HEK293 (cell line): ENCODE results near the gene DYNLRB1.

ENCODE experiments used
- CTCF ChIA-PET: fragments of 350-600 bp; formaldehyde crosslinking; extraction: SDS; loops from one replicate; lab custom pipeline; 2021; ENCODE audit warnings: antibody characterized with exemption; lab: Yijun Ruan, JAX
- POLR2A ChIA-PET: fragments of 300-600 bp; formaldehyde crosslinking; extraction: SDS; loops from one replicate; lab custom pipeline; 2020; ENCODE audit warnings: antibody characterized with exemption, inconsistent platforms; lab: Yijun Ruan, JAX
- H3K27ac ChIP-seq: fragments of 200-500 bp; sonication (Bioruptor generic); 2 replicates; pipeline ENCODE4 v1.5.1; 2014; ENCODE audit warnings: low read depth, low read length, control low read depth, inconsistent platforms; ENCODE audit errors: extremely low read depth
- H3K36me3 ChIP-seq, 2 experiments: fragments of 200-500 bp in 1 of 2; sonication (Bioruptor generic) in 1 of 2; 1 replicate in 1 of 2; 2 replicates in 1 of 2; pipeline ENCODE4 v1.5.1; 2014 to 2017; ENCODE audit warnings: inconsistent platforms in 2 of 2, low read length in 2 of 2; ENCODE audit not compliant: control insufficient read depth in 2 of 2, insufficient read depth in 1 of 2
- H3K4me1 ChIP-seq: fragments of 200-500 bp; sonication (Bioruptor generic); 2 replicates; pipeline ENCODE4 v1.5.1; 2014; ENCODE audit warnings: mild to moderate bottlenecking, low read length, inconsistent platforms; ENCODE audit not compliant: control insufficient read depth, insufficient read depth
- H3K4me3 ChIP-seq: 2 replicates; pipeline ENCODE4 v1.5.1; 2011; ENCODE audit warnings: low read depth, mild to moderate bottlenecking, control low read depth, low read length, moderate library complexity
- H3K9me3 ChIP-seq: fragments of 200-500 bp; sonication (Bioruptor generic); 2 replicates; pipeline ENCODE4 v1.5.1; 2014; ENCODE audit warnings: low read depth, low read length, inconsistent platforms; ENCODE audit not compliant: control insufficient read depth, insufficient read depth
- FEZF1 ChIP-seq: fragments of 450-650 bp; formaldehyde crosslinking; IDR thresholded peaks from 2 replicates; pipeline ENCODE4 v1.5.1; 2016; ENCODE audit warnings: missing biosample characterization, missing genetic modification characterization
- HOXC10 ChIP-seq: sonication (generic); formaldehyde crosslinking; IDR thresholded peaks from 2 replicates; pipeline ENCODE4 v1.8.1; 2023; ENCODE audit warnings: mild to moderate bottlenecking, missing genetic modification reagents
- KLF10 ChIP-seq: fragments of 450-650 bp; IDR thresholded peaks from 2 replicates; pipeline ENCODE4 v1.5.1; 2018; ENCODE audit warnings: missing biosample characterization, mild to moderate bottlenecking, missing genetic modification characterization
- KLF8 ChIP-seq: fragments of 450-650 bp; formaldehyde crosslinking; IDR thresholded peaks from 2 replicates; pipeline ENCODE4 v1.5.1; 2016; ENCODE audit warnings: missing biosample characterization, missing genetic modification characterization
- ZBTB1 ChIP-seq: fragments of 450-650 bp; formaldehyde crosslinking; IDR thresholded peaks from 2 replicates; pipeline ENCODE4 v1.5.1; 2016; ENCODE audit warnings: missing biosample characterization, missing genetic modification characterization
- ZBTB48 ChIP-seq: fragments of 450-650 bp; formaldehyde crosslinking; IDR thresholded peaks from 2 replicates; pipeline ENCODE4 v1.5.1; 2016; ENCODE audit warnings: missing biosample characterization, missing genetic modification characterization
- ZBTB7A ChIP-seq: fragments of 450-650 bp; formaldehyde crosslinking; IDR thresholded peaks from 2 replicates; pipeline ENCODE4 v1.5.1; 2016; ENCODE audit warnings: low read depth, missing biosample characterization, missing genetic modification characterization
- ZIC2 ChIP-seq: fragments of 450-650 bp; formaldehyde crosslinking; IDR thresholded peaks from 2 replicates; pipeline ENCODE4 v1.5.1; 2016; ENCODE audit warnings: missing biosample characterization, missing genetic modification characterization
- ZNF121 ChIP-seq: fragments of 450-650 bp; formaldehyde crosslinking; IDR thresholded peaks from 2 replicates; pipeline ENCODE4 v1.5.1; 2016; ENCODE audit warnings: missing biosample characterization, missing genetic modification characterization
- ZNF169 ChIP-seq: fragments of 450-650 bp; formaldehyde crosslinking; IDR thresholded peaks from 2 replicates; pipeline ENCODE4 v1.5.1; 2016; ENCODE audit warnings: missing biosample characterization, missing genetic modification characterization
- ZNF221 ChIP-seq: fragments of 450-650 bp; formaldehyde crosslinking; IDR thresholded peaks from 2 replicates; pipeline ENCODE4 v1.5.1; 2017; ENCODE audit warnings: missing biosample characterization, missing genetic modification characterization, borderline replicate concordance
- ZNF366 ChIP-seq: fragments of 450-650 bp; formaldehyde crosslinking; conservative IDR thresholded peaks from 2 replicates; pipeline ENCODE4 v1.5.1; 2016; ENCODE audit warnings: missing biosample characterization, missing genetic modification characterization
- ZNF561 ChIP-seq: fragments of 450-650 bp; IDR thresholded peaks from 2 replicates; pipeline ENCODE4 v1.5.1; 2018; ENCODE audit warnings: missing biosample characterization, missing genetic modification characterization, borderline replicate concordance
- ZNF585B ChIP-seq: fragments of 450-650 bp; formaldehyde crosslinking; IDR thresholded peaks from 2 replicates; pipeline ENCODE4 v1.5.1; 2016; ENCODE audit warnings: missing biosample characterization, missing genetic modification characterization
- ZNF596 ChIP-seq: fragments of 450-650 bp; IDR thresholded peaks from 2 replicates; pipeline ENCODE4 v1.5.0; 2018; ENCODE audit warnings: missing biosample characterization, mild to moderate bottlenecking, missing genetic modification characterization, moderate library complexity
- ZNF837 ChIP-seq: fragments of 450-650 bp; formaldehyde crosslinking; IDR thresholded peaks from 2 replicates; pipeline ENCODE4 v1.5.1; 2016; ENCODE audit warnings: missing biosample characterization, missing genetic modification characterization
- TF ChIP-seq, protein P1 (sequence below): fragments of 450-650 bp; formaldehyde crosslinking; IDR thresholded peaks from 2 replicates; pipeline ENCODE4 v1.5.1; 2016; ENCODE audit warnings: missing biosample characterization, missing genetic modification characterization
- TF ChIP-seq, protein P2 (sequence below): fragments of 450-650 bp; formaldehyde crosslinking; IDR thresholded peaks from 2 replicates; pipeline ENCODE4 v1.5.0; 2017; ENCODE audit warnings: missing biosample characterization, missing genetic modification characterization, borderline replicate concordance
- TF ChIP-seq, protein P3 (sequence below): fragments of 450-650 bp; formaldehyde crosslinking; IDR thresholded peaks from 2 replicates; pipeline ENCODE4 v1.5.1; 2016; ENCODE audit warnings: missing biosample characterization, missing genetic modification characterization
- TF ChIP-seq, protein P4 (sequence below): fragments of 450-650 bp; formaldehyde crosslinking; IDR thresholded peaks from 2 replicates; pipeline ENCODE4 v1.5.1; 2017; ENCODE audit warnings: missing biosample characterization, missing genetic modification characterization
- TF ChIP-seq, protein P5 (sequence below): fragments of 450-650 bp; formaldehyde crosslinking; IDR thresholded peaks from 2 replicates; pipeline ENCODE4 v1.5.1; 2017; ENCODE audit warnings: missing biosample characterization, missing genetic modification characterization
- TF ChIP-seq, protein P6 (sequence below): fragments of 450-650 bp; formaldehyde crosslinking; IDR thresholded peaks from 2 replicates; pipeline ENCODE4 v1.5.1; 2016; ENCODE audit warnings: missing biosample characterization, missing genetic modification characterization
- TF ChIP-seq, protein P7 (sequence below): fragments of 450-650 bp; formaldehyde crosslinking; IDR thresholded peaks from 2 replicates; pipeline ENCODE4 v1.5.1; 2016; ENCODE audit warnings: missing biosample characterization, missing genetic modification characterization

DYNLRB1 gene

DNA sequence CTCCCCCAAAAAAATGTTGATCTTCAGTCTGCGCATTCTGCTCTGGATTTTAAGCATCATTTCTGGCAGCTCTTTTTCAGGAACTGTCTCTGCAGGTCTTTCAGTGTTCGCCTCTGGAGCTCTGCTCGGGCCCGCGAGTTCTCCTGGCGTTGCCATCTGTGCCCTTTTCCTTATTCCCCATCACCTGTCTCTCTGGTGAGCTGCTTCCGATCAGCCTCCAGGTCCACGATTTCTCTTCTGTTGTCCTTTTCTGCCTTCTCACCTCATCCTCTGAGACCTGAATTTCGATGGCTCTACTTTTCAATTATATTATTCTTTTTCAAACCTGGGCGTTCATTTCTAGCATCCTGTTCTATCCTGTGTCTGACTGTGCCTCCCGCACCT is 41.7 kb downstream of the DYNLRB1 start (continued):
- TF ChIP-seq, protein P1, sequence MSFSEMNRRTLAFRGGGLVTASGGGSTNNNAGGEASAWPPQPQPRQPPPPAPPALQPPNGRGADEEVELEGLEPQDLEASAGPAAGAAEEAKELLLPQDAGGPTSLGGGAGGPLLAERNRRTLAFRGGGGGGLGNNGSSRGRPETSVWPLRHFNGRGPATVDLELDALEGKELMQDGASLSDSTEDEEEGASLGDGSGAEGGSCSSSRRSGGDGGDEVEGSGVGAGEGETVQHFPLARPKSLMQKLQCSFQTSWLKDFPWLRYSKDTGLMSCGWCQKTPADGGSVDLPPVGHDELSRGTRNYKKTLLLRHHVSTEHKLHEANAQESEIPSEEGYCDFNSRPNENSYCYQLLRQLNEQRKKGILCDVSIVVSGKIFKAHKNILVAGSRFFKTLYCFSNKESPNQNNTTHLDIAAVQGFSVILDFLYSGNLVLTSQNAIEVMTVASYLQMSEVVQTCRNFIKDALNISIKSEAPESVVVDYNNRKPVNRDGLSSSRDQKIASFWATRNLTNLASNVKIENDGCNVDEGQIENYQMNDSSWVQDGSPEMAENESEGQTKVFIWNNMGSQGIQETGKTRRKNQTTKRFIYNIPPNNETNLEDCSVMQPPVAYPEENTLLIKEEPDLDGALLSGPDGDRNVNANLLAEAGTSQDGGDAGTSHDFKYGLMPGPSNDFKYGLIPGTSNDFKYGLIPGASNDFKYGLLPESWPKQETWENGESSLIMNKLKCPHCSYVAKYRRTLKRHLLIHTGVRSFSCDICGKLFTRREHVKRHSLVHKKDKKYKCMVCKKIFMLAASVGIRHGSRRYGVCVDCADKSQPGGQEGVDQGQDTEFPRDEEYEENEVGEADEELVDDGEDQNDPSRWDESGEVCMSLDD (tag by site-specific recombination): no peak
- TF ChIP-seq, protein P2, sequence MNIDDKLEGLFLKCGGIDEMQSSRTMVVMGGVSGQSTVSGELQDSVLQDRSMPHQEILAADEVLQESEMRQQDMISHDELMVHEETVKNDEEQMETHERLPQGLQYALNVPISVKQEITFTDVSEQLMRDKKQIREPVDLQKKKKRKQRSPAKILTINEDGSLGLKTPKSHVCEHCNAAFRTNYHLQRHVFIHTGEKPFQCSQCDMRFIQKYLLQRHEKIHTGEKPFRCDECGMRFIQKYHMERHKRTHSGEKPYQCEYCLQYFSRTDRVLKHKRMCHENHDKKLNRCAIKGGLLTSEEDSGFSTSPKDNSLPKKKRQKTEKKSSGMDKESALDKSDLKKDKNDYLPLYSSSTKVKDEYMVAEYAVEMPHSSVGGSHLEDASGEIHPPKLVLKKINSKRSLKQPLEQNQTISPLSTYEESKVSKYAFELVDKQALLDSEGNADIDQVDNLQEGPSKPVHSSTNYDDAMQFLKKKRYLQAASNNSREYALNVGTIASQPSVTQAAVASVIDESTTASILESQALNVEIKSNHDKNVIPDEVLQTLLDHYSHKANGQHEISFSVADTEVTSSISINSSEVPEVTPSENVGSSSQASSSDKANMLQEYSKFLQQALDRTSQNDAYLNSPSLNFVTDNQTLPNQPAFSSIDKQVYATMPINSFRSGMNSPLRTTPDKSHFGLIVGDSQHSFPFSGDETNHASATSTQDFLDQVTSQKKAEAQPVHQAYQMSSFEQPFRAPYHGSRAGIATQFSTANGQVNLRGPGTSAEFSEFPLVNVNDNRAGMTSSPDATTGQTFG: no peak
- TF ChIP-seq ZNF169 (no peak), ZNF837 (tag by site-specific recombination) (no peak), ZNF366 (tag by site-specific recombination) (no peak), ZNF221 (no peak), ZIC2 (tag by site-specific recombination) (no peak), ZNF121 (tag by site-specific recombination) (no peak), KLF8 (tag by site-specific recombination) (no peak)
- TF ChIP-seq, protein P3, sequence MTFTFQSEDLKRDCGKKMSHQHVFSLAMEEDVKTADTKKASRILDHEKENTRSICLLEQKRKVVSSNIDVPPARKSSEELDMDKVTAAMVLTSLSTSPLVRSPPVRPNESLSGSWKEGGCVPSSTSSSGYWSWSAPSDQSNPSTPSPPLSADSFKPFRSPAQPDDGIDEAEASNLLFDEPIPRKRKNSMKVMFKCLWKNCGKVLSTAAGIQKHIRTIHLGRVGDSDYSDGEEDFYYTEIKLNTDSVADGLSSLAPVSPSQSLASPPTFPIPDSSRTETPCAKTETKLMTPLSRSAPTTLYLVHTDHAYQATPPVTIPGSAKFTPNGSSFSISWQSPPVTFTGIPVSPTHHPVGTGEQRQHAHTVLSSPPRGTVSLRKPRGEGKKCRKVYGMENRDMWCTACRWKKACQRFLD (tag by site-specific recombination): no peak
- TF ChIP-seq, protein P4, sequence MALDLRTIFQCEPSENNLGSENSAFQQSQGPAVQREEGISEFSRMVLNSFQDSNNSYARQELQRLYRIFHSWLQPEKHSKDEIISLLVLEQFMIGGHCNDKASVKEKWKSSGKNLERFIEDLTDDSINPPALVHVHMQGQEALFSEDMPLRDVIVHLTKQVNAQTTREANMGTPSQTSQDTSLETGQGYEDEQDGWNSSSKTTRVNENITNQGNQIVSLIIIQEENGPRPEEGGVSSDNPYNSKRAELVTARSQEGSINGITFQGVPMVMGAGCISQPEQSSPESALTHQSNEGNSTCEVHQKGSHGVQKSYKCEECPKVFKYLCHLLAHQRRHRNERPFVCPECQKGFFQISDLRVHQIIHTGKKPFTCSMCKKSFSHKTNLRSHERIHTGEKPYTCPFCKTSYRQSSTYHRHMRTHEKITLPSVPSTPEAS: no peak

DNA sequence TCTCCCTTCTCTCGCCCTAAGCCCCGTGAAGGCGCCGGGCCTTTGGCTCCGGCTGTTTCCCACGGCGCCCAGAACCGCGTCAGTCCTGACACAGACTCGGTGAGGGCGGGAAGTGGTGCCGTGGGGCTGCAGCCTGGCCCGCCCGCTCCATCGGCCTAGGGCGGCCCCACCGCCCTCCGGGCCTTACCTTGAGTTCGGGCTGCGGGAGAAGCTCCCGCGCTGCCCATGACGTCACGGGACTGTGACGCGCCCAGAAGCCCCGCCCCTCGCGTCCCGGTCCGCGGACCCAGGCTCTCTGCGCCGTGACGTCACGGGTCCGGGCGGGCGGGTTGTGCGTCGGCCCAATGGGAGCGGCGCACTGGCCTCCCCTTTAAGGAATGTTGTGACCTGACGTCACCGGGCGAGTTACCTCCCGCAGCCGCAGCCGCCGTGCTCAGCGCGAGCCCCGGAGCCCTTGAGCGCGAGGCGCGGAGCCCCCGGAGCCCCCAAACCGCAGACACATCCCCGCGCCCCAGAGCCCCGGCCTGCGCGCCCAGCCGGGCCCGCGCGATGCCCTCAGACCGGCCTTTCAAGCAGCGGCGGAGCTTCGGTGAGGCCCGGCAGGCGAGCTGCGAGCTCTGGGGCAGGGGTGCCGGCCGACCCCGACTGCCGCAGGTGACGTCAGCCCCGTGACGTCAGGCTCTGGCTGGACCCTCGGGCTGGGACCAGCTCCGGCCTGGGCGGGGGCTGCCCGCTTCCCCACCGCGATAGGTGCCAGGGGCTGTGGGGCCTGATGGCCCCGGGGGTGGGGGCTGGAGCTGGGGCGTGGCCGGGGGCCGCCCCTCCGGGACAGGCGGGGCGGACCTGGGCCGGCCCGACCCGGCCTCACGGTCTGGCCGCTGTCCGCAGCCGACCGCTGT is 42.3 kb downstream of the DYNLRB1 start, which contains the start of gene MAP1LC3A:
MAP1LC3A (plus strand) TSS at position 399 of the 899 bp plus-strand sequence; CDS start at position 550, 151 bp downstream.
- no peaks in the 10 kb centered on the region for H3K4me1 ChIP-seq
- H3K36me3 ChIP-seq: peaks cover 0 to 4% of the 10 kb centered on the region in 2 experiments; a peak in 2 of 3 replicates
- CTCF ChIA-PET: interaction anchor here (1.0 to 1.5 kb wide), 2 partner anchors 13 to 19 kb away, joined by 3 read pairs; no protein-coding TSS in a partner anchor
- H3K4me3 ChIP-seq: peak within 1 kb of the TSS; percentile 52
- peak within 1 kb of the TSS; percentile 47 for H3K27ac ChIP-seq
- POLR2A ChIA-PET: interaction anchor here (0.6 to 1.2 kb wide), 3 partner anchors 43 to 257 kb away, joined by 3 read pairs; partner anchors contain the start of genes DYNLRB1 and TP53INP2
- no peaks in the 10 kb centered on the region for H3K9me3 ChIP-seq
- TF ChIP-seq ZNF561 (tag by site-specific recombination) (no peak), ZBTB7A (tag by site-specific recombination) (no peak), ZNF596 (tag by site-specific recombination) (no peak), ZBTB48 (no peak), FEZF1 (tag by site-specific recombination) (no peak), HOXC10 (CRISPR knock-in tag) (no peak), KLF10 (no peak), ZNF585B (no peak), ZBTB1 (tag by site-specific recombination) (no peak)
- TF ChIP-seq, protein P5, sequence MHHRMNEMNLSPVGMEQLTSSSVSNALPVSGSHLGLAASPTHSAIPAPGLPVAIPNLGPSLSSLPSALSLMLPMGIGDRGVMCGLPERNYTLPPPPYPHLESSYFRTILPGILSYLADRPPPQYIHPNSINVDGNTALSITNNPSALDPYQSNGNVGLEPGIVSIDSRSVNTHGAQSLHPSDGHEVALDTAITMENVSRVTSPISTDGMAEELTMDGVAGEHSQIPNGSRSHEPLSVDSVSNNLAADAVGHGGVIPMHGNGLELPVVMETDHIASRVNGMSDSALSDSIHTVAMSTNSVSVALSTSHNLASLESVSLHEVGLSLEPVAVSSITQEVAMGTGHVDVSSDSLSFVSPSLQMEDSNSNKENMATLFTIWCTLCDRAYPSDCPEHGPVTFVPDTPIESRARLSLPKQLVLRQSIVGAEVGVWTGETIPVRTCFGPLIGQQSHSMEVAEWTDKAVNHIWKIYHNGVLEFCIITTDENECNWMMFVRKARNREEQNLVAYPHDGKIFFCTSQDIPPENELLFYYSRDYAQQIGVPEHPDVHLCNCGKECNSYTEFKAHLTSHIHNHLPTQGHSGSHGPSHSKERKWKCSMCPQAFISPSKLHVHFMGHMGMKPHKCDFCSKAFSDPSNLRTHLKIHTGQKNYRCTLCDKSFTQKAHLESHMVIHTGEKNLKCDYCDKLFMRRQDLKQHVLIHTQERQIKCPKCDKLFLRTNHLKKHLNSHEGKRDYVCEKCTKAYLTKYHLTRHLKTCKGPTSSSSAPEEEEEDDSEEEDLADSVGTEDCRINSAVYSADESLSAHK: no peak
- TF ChIP-seq, protein P6, sequence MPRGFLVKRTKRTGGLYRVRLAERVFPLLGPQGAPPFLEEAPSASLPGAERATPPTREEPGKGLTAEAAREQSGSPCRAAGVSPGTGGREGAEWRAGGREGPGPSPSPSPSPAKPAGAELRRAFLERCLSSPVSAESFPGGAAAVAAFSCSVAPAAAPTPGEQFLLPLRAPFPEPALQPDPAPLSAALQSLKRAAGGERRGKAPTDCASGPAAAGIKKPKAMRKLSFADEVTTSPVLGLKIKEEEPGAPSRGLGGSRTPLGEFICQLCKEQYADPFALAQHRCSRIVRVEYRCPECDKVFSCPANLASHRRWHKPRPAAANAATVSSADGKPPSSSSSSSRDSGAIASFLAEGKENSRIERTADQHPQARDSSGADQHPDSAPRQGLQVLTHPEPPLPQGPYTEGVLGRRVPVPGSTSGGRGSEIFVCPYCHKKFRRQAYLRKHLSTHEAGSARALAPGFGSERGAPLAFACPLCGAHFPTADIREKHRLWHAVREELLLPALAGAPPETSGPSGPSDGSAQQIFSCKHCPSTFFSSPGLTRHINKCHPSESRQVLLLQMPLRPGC (tag by site-specific recombination): no peak
- TF ChIP-seq, protein P7, sequence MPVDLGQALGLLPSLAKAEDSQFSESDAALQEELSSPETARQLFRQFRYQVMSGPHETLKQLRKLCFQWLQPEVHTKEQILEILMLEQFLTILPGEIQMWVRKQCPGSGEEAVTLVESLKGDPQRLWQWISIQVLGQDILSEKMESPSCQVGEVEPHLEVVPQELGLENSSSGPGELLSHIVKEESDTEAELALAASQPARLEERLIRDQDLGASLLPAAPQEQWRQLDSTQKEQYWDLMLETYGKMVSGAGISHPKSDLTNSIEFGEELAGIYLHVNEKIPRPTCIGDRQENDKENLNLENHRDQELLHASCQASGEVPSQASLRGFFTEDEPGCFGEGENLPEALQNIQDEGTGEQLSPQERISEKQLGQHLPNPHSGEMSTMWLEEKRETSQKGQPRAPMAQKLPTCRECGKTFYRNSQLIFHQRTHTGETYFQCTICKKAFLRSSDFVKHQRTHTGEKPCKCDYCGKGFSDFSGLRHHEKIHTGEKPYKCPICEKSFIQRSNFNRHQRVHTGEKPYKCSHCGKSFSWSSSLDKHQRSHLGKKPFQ (tag by site-specific recombination): no peak
